HG03064 (cell line): Measurements from ENCODE around the gene MINDY4.

ENCODE experiments used
- ATAC-seq: cut with Tn5 transposase; IDR thresholded peaks from one replicate; pipeline ENCODE4 v1.9.1; 2021; ENCODE audit warnings: low read depth; ENCODE audit not compliant: unreplicated experiment

The MINDY4 gene

GRCh38 chr7:30910411-30911073 lies 139.3 kb downstream of the MINDY4 start:
- ATAC-seq, result no peak

GRCh38 chr7:30911133-30911532 lies 139.9 kb downstream of the MINDY4 start:
- ATAC-seq, result no peak

GRCh38 chr7:30911561-30911969 lies 140.3 kb downstream of the MINDY4 start, which contains the start of gene AQP1:
TSS of gene AQP1 (plus strand) at chr7:30911853. CDS start at chr7:30911910, 57 bp downstream.
- ATAC-seq, result no peak

GRCh38 chr7:30912021-30912730 lies 141.0 kb downstream of the MINDY4 start:
- no peak for ATAC-seq

GRCh38 chr7:30912731-30912985 lies 141.4 kb downstream of the MINDY4 start:
- no peak for ATAC-seq

GRCh38 chr7:30912986-30913811 lies 142.0 kb downstream of the MINDY4 start:
- ATAC-seq, result no peak

GRCh38 chr7:30913821-30914515 lies 142.8 kb downstream of the MINDY4 start:
- ATAC-seq, result no peak

GRCh38 chr7:30914596-30914995 lies 143.4 kb downstream of the MINDY4 start:
- ATAC-seq, result no peak

- ATAC-seq, result no peak
These were observed 143.9 kb downstream of the MINDY4 start for GRCh38 chr7:30915005-30915601.

- ATAC-seq, result no peak
These were observed 144.5 kb downstream of the MINDY4 start for GRCh38 chr7:30915751-30916150.

- ATAC-seq, result no peak
These were observed 145.0 kb downstream of the MINDY4 start for GRCh38 chr7:30916255-30916654.

GRCh38 chr7:30916767-30917166 lies 145.6 kb downstream of the MINDY4 start:
- ATAC-seq, result no peak

- ATAC-seq, result no peak
These were observed 146.1 kb downstream of the MINDY4 start for GRCh38 chr7:30917216-30917893.

GRCh38 chr7:30918676-30919075 lies 147.5 kb downstream of the MINDY4 start:
- ATAC-seq, result no peak

- no peak for ATAC-seq
These were observed 148.9 kb downstream of the MINDY4 start for GRCh38 chr7:30920021-30920583.

GRCh38 chr7:30920584-30921539 lies 149.6 kb downstream of the MINDY4 start:
- ATAC-seq, result no peak

GRCh38 chr7:30921540-30922401 lies 150.6 kb downstream of the MINDY4 start:
- no peak for ATAC-seq

GRCh38 chr7:30922596-30922995 lies 151.4 kb downstream of the MINDY4 start:
- ATAC-seq, result no peak
